Stomach (tissue), 9 donors: ENCODE measurements around the gene NKPD1. TPM values are rescaled to one million over a fixed set of nuclear protein-coding genes. Genes with fewer than 3 reads are reported as not detected.

Experiments
- DNase-seq, 2 donors: peaks; one replicate each; pipeline versions ENCODE4 v3.0.0 to v3.0.0-alpha.2; 2013 to 2019
- H3K27ac ChIP-seq, 5 donors: fragments of 200-600 bp in 4 of 5; sonication (generic) in 4 of 5; one replicate each; pipeline ENCODE4 v1.5.1; 2013 to 2019; ENCODE audit warnings: mild to moderate bottlenecking in 1 of 5, moderate library complexity in 1 of 5
- H3K27me3 ChIP-seq, 3 donors: fragments of 200-600 bp; sonication (generic); one replicate each; pipeline ENCODE4 v1.5.1; 2017 to 2019; ENCODE audit warnings: mixed run types in 1 of 3
- H3K36me3 ChIP-seq, 4 donors: fragments of 200-600 bp; sonication (generic); 1 replicate in 3 of 4; 2 replicates in 1 of 4; pipeline ENCODE4 v1.5.1; 2016 to 2019
- H3K4me1 ChIP-seq, 4 donors: fragments of 200-600 bp; sonication (generic); one replicate each; pipeline ENCODE4 v1.5.1; 2016 to 2019
- H3K4me3 ChIP-seq, 4 donors: fragments of 200-600 bp; sonication (generic) in 3 of 4; one replicate each; pipeline ENCODE4 v1.5.1; 2016 to 2019; ENCODE audit warnings: mild to moderate bottlenecking in 1 of 4
- H3K9me3 ChIP-seq, 4 donors: fragments of 200-600 bp; sonication (generic); one replicate each; pipeline ENCODE4 v1.5.1; 2016 to 2019
- EP300 ChIP-seq: sonication (generic); formaldehyde crosslinking; IDR thresholded peaks from one replicate; pipeline ENCODE4 v1.6.1; 2017; ENCODE audit warnings: antibody characterized with exemption
- POLR2A ChIP-seq, 4 donors: fragments of 450-650 bp; IDR thresholded peaks; one replicate each; pipeline ENCODE4 v1.6.1; 2016; ENCODE audit warnings: antibody characterized with exemption in 4 of 4, control low read depth in 2 of 4, mild to moderate bottlenecking in 1 of 4, moderate library complexity in 1 of 4
- POLR2AphosphoS5 ChIP-seq, 3 donors: sonication (generic); formaldehyde crosslinking; IDR thresholded peaks; one replicate each; pipeline ENCODE4 v1.6.1; 2016; ENCODE audit warnings: antibody characterized with exemption in 3 of 3
- WGBS, 5 donors: extraction: QIAGEN DNeasy Blood & Tissue Kit in 3 of 5; methylation state at CpG; one replicate each; pipeline versions ENCODE4 v1.1.5 to v1.1.7; 2013 to 2018; 5-methylcytosine and 5-hydroxymethylcytosine counted together
- intact Hi-C: fragments of 100-400 bp; cut with DNase I; formaldehyde crosslinking; loops from one replicate; pipeline ENCODE4 v1.15.1; 2023; ENCODE audit warnings: low total_unique reads
- polyA plus RNA-seq, 3 donors: library from polyadenylated mRNA; stranded (reverse); fragments of 200-250 nt; gene quantifications; one replicate each; pipeline ENCODE4 v1.2.3, GENCODE V29; 2013
- total RNA-seq, 5 donors: library from RNA; depleted of rRNA; stranded (reverse); fragments of >200 nt; gene quantifications; one replicate each; pipeline versions ENCODE4 v1.1.0 to v1.2.3, GENCODE V29; 2014 to 2016
- TF ChIP-seq, protein P1 (sequence below), 7 experiments: fragments of 450-650 bp in 4 of 7; fragments of 200-600 bp in 3 of 7; sonication (generic) in 3 of 7; IDR thresholded peaks; one replicate each; pipeline ENCODE4 v1.5.1; 2016 to 2019; ENCODE audit warnings: antibody characterized with exemption in 7 of 7, control low read depth in 2 of 7, mild to moderate bottlenecking in 1 of 7
- donor health status: healthy with polysubstance abuse.
- donor health status: Bipolar disorder and iron deficiency.
- donor health status: healthy.

Gene NKPD1
- total and polyA plus RNA-seq, 8 donors = 0.20 TPM; not detected in 7

DNA sequence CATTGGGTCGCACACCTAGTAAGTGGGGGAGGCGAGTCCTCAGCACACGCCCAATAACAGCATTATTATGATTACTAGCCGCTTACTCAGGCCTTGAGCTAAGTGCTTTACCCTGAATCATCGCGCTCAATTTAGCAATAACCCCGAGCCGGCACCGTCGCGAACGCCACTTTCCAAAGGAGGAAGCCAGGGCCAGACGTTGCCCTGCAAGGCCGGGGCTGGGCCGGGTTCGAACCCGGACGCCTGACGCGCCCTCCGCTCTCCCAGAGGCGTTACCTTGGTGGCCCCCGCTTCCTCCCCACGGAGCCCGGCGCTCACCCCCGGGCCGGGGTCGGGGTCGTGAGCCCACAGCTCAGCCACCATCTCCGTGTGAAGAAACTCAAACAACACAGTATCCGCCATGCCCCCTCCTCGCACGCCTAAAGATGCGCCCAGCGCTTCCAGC, 17.1 kb upstream of the NKPD1 start, which contains the start of gene TRAPPC6A:
Gene TRAPPC6A (minus strand): TSS at position 421 of the 445 bp plus-strand sequence. CDS start 19 bp downstream, at position 402.
- 0 to 1% (median 0%) methylated on average over 17 to 36 of the region's 36 CpGs for WGBS, 5 donors
- no peaks in the 10 kb centered on the region for H3K9me3 ChIP-seq
- H3K27ac ChIP-seq = peak within 1 kb of the TSS; percentile 93 to 97 (median 95)
- H3K4me3 ChIP-seq = peak within 1 kb of the TSS; percentile 69 to 93 (median 78)
- peaks cover 32 to 58% (median 41%) of the 10 kb centered on the region in 4 donors for H3K4me1 ChIP-seq
- peak in 1 of 2 donors; percentile 39 for DNase-seq
- no peaks in the 10 kb centered on the region for H3K27me3 ChIP-seq
- TF ChIP-seq POLR2A (IDR thresholded peaks at IDR 0.05) (peak in 2 of 4 donors; percentile 25 to 55), POLR2AphosphoS5 (IDR thresholded peaks at IDR 0.05) (peak in 2 of 3 donors; percentile 54 to 71), EP300 (no peak)
- TF ChIP-seq, protein P1, sequence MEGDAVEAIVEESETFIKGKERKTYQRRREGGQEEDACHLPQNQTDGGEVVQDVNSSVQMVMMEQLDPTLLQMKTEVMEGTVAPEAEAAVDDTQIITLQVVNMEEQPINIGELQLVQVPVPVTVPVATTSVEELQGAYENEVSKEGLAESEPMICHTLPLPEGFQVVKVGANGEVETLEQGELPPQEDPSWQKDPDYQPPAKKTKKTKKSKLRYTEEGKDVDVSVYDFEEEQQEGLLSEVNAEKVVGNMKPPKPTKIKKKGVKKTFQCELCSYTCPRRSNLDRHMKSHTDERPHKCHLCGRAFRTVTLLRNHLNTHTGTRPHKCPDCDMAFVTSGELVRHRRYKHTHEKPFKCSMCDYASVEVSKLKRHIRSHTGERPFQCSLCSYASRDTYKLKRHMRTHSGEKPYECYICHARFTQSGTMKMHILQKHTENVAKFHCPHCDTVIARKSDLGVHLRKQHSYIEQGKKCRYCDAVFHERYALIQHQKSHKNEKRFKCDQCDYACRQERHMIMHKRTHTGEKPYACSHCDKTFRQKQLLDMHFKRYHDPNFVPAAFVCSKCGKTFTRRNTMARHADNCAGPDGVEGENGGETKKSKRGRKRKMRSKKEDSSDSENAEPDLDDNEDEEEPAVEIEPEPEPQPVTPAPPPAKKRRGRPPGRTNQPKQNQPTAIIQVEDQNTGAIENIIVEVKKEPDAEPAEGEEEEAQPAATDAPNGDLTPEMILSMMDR (IDR thresholded peaks at IDR 0.05) = no peak
- intact Hi-C loops = no loop called here
- peaks cover 0 to 12% (median 7%) of the 10 kb centered on the region in 4 donors for H3K36me3 ChIP-seq

DNA sequence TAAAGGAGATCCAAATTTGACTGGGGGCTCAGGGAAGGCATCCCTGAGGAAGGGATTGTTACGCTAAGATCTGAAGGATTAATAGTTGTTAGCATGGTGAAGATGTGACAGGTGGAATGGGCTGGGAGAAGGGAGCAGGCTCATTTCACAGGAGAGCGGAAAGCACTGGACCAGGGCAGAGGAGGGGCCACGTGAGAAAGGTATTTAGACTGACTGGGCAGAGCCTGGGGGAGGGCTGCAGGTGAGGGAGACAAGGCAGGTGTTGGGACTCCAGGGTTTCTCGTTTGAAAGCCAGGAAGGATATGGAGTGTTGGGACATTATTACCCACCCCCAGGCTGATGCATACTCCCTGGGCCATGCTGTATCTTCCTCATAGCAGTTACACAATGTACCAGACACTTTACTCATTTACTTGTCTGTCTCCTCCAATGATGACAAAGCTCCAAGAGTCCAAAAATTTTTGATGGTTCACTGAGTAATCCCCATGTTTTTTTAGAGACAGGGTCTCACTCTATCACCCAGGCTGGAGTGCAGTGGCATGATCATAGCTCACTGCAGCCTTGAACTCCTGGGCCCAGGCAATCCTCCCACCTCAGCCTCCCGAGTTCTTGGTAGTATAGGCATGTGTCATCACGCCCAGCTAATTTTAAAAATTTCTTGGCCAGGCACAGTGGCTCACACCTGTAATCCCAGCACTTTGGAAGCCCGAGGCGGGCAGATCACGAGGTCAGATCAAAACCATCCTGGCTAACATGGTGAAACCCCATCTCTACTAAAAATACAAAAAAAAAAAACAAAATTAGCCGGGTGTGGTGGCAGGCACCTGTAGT, 14.9 kb upstream of the NKPD1 start:
- Histone ChIP-seq H3K4me1 (peaks cover 21 to 54% (median 44%) of the 10 kb centered on the region in 4 donors), H3K4me3 (no peak overlapping the region), H3K36me3 (no peaks in the 10 kb centered on the region), H3K27ac (no peak overlapping the region), H3K9me3 (no peaks in the 10 kb centered on the region), H3K27me3 (no peaks in the 10 kb centered on the region)
- no peak for DNase-seq
- intact Hi-C loops = no loop called here
- 79 to 88% (median 85%) methylated on average over 10 of the region's 10 CpGs for WGBS, 5 donors
- no peak for TF ChIP-seq EP300
- TF ChIP-seq, protein P1 (IDR thresholded peaks at IDR 0.05) = no peak
- no peak for TF ChIP-seq POLR2AphosphoS5 (IDR thresholded peaks at IDR 0.05)
- no peak for TF ChIP-seq POLR2A (IDR thresholded peaks at IDR 0.05)

DNA sequence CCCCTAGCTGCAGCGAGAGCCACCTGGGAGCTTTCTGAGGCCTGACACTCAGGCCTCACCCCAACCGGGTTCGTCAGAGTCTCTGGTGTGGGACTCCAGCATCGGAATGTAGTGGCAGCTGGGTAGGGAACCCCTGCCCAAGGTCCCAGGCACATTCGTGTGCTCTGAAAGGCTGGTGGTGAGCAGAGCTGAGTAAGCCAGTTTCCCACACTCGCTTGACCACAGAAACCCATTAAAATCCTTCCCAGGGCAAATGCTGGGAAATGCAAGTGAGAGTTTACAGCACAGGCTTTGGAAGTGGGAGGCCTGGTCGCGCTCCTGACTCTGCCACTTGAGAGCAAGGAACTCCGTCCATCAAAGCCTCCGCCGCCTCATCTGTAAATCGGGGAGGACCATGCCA, 13.0 kb upstream of the NKPD1 start:
- peaks cover 4 to 53% (median 30%) of the 10 kb centered on the region in 4 donors for H3K4me1 ChIP-seq
- no peaks in the 10 kb centered on the region for H3K9me3 ChIP-seq
- no peak for DNase-seq
- intact Hi-C loops = no loop called here
- no peaks in the 10 kb centered on the region for H3K27me3 ChIP-seq
- WGBS, 5 donors = 84 to 91% (median 86%) methylated on average over 8 to 12 of the region's 12 CpGs
- TF ChIP-seq POLR2A (IDR thresholded peaks at IDR 0.05) (no peak), EP300 (no peak), POLR2AphosphoS5 (IDR thresholded peaks at IDR 0.05) (no peak)
- TF ChIP-seq, protein P1 (IDR thresholded peaks at IDR 0.05) = no peak
- peaks cover 0 to 4% (median under 1%) of the 10 kb centered on the region in 4 donors for H3K36me3 ChIP-seq
- no peak overlapping the region for H3K27ac ChIP-seq
- no peak overlapping the region for H3K4me3 ChIP-seq

DNA sequence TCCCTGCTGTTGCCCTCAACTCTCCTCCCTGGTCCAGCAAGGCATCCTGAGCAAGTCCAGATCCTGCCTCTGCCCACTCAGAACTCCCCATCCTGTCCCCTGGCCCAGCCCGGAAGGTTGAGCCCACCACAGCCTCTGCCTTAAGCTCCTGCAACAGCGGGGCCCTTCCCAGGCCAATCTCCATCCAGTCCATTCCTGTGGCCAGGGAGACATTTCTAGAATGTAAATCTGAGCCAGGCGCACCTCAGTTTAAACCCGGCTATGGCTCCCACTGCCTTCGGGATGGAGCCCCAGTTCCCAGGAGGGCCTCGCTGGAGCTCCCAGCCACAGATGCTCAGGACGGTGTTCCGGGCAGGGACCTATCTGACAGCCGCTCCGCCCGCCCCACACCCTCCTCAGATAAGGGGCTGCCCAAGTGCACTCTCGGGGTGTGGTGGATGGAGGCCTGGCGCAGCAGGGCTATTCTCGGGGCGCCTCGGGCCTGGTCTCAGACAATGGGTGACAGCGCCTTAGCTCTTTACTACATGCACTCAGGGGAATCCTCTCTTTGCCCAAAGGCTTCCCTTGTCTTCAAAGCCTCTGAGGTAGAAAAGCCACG, 11.9 kb upstream of the NKPD1 start:
- Histone ChIP-seq H3K4me3 (no peak overlapping the region), H3K27ac (no peak overlapping the region), H3K27me3 (no peaks in the 10 kb centered on the region), H3K36me3 (peaks cover 0 to 6% (median 2%) of the 10 kb centered on the region in 4 donors), H3K4me1 (peaks cover 4 to 52% (median 28%) of the 10 kb centered on the region in 4 donors), H3K9me3 (no peaks in the 10 kb centered on the region)
- 66 to 87% (median 74%) methylated on average over 9 to 17 of the region's 18 CpGs for WGBS, 5 donors
- peak in 1 of 2 donors; percentile 12 for DNase-seq
- intact Hi-C loops = no loop called here
- TF ChIP-seq POLR2A (IDR thresholded peaks at IDR 0.05) (no peak), POLR2AphosphoS5 (IDR thresholded peaks at IDR 0.05) (no peak), EP300 (no peak)
- TF ChIP-seq, protein P1 (IDR thresholded peaks at IDR 0.05) = no peak
